ENCODE data around the gene SIGLEC1. TPM values are rescaled to one million over a fixed set of nuclear protein-coding genes. Genes with fewer than 3 reads are reported as not detected.

The SIGLEC1 gene
- total and polyA plus RNA-seq, 2 of the 8 experiments (the other 6 are each of a cell fraction or from before 2014, with no cell fraction given): 0.02 TPM; not detected in 1

GRCh38 chr20:3720068-3720467, 7.7 kb upstream of the SIGLEC1 start:
- H3K36me3 ChIP-seq (ENCODE audit: control insufficient read depth in 2 of 4, insufficient read depth in 4 of 4, low read length in 3 of 4): no peaks in the 10 kb centered on the region
- H3K4me1 ChIP-seq (replicated peaks in 1 of 4; ENCODE audit: control insufficient read depth in 3 of 4, insufficient read depth in 4 of 4, low read length in 3 of 4): no peaks in the 10 kb centered on the region
- ChIA-PET CTCF (ENCODE audit: partially characterized antibody) (interaction anchor here (1.0 to 42.0 kb wide), 8 partner anchors 7 to 66 kb away, joined by 3 to 1432 read pairs (median 6); partner anchors contain the start of genes ADAM33 and CENPB), POLR2A (ENCODE audit: partially characterized antibody) (interaction anchor here (0.7 to 1.9 kb wide), 8 partner anchors 10 to 50 kb away, joined by 3 to 7 read pairs (median 4); partner anchors contain the start of gene HSPA12B)
- WGBS, 2 experiments (ENCODE audit: extremely low coverage in 1 of 2, insufficient coverage in 1 of 2, insufficient read length in 1 of 2, insufficient replicate concordance in 2 of 2, low coverage in 1 of 2, low lambda C conversion rate in 2 of 2, missing lambda C conversion rate in 1 of 2): 81% methylated on average over 2 of the region's 2 CpGs; no CpG with 5 or more reads in 1 of the 2 experiments
- no peak overlapping the region for H2BK120ac ChIP-seq (replicated peaks; ENCODE audit: low read depth, low read length)
- H3K56ac ChIP-seq (replicated peaks; ENCODE audit: insufficient read length, low read depth, low read length): no peak overlapping the region
- no peak overlapping the region for H3K23ac ChIP-seq (ENCODE audit: insufficient read length)
- H4K91ac ChIP-seq (replicated peaks; ENCODE audit: insufficient read length, low read length): no peak overlapping the region
- TF ChIP-seq SP1 (IDR thresholded peaks at IDR 0.05; ENCODE audit: low read depth, low read length) (no peak), HDAC2 (IDR thresholded peaks at IDR 0.05; ENCODE audit: borderline replicate concordance in 1 of 2, low read depth in 2 of 2, low read length in 2 of 2) (no peak), TAF7 (optimal IDR thresholded peaks at IDR 0.05; ENCODE audit: borderline replicate concordance, low read depth, low read length) (no peak), KDM1A (IDR thresholded peaks at IDR 0.05; ENCODE audit: borderline replicate concordance, low read length) (peak; percentile 68; the same call in 1 of the 2 replicates)
- no peak overlapping the region for H2BK12ac ChIP-seq (ENCODE audit: low read depth, low read length)
- no peaks in the 10 kb centered on the region for H3K27me3 ChIP-seq (replicated peaks in 1 of 4; ENCODE audit: control insufficient read depth in 3 of 4, extremely low read depth in 1 of 4, insufficient read depth in 3 of 4, low read length in 3 of 4)
- no peaks in the 10 kb centered on the region for H3K79me2 ChIP-seq (ENCODE audit: control insufficient read depth in 1 of 2, insufficient read depth in 2 of 2, low read length in 2 of 2)
- no peak overlapping the region for H2AK5ac ChIP-seq (ENCODE audit: low read depth, low read length)
- H2BK15ac ChIP-seq (ENCODE audit: low read length): no peak overlapping the region
- no peak overlapping the region for H3K4me3 ChIP-seq (ENCODE audit: extremely low read depth in 1 of 4, insufficient read depth in 2 of 4, low read depth in 3 of 4, low read length in 4 of 4)
- H3K9ac ChIP-seq (replicated peaks in 1 of 4; ENCODE audit: extremely low read depth in 1 of 4, low read depth in 3 of 4, low read length in 3 of 4): no peak overlapping the region
- no peaks in the 10 kb centered on the region for H3K23me2 ChIP-seq (ENCODE audit: low read depth, low read length)
- no peak overlapping the region for H3K4me2 ChIP-seq (ENCODE audit: insufficient read depth in 1 of 2, low read depth in 2 of 2, low read length in 2 of 2)
- H3K27ac ChIP-seq (ENCODE audit: low read depth, low read length): no peak overlapping the region
- DNase-seq (ENCODE audit: low read depth in 1 of 2, low spot score in 2 of 2) (no peak), FAIRE-seq (no peak)
- H2BK20ac ChIP-seq (ENCODE audit: low read length): no peak overlapping the region
- no peak overlapping the region for H3K4ac ChIP-seq (replicated peaks; ENCODE audit: insufficient read length, low read depth, low read length)
- no peaks in the 10 kb centered on the region for H3K79me1 ChIP-seq (ENCODE audit: low read depth, low read length)
- no peaks in the 10 kb centered on the region for H3K9me3 ChIP-seq (ENCODE audit: insufficient read depth in 2 of 2, low read depth in 1 of 2, low read length in 1 of 2)
- no peak overlapping the region for H2AFZ ChIP-seq (ENCODE audit: low read length)
- no peaks in the 10 kb centered on the region for H4K20me1 ChIP-seq (replicated peaks in 1 of 2; ENCODE audit: control insufficient read depth in 1 of 2, insufficient read depth in 2 of 2, low read length in 2 of 2)
- no peak overlapping the region for H4K5ac ChIP-seq (ENCODE audit: insufficient read length, low read depth, low read length)
- H3K18ac ChIP-seq (ENCODE audit: extremely low read depth, low read length): no peak overlapping the region
- H2BK5ac ChIP-seq (ENCODE audit: low read depth, low read length): no peak overlapping the region
- no peak overlapping the region for H4K8ac ChIP-seq (ENCODE audit: extremely low read depth, insufficient read depth, low read length)
- H3K14ac ChIP-seq (ENCODE audit: insufficient read length): no peak overlapping the region

Data from H1 (cell line).